NCI-H1930 (cell line): ENCODE data around the gene SYNGR1.
"Not testable (repeated sequence)": the region's sequence is repeated elsewhere in the genome, so short reads cannot be mapped to it uniquely, and the experiment has no call there.

Source experiments
- DNase-seq, 2 experiments: peaks; one replicate each; lab custom pipeline; 2025; lab: John Stamatoyannopoulos, UW

SYNGR1 gene

GRCh38 chr22:39409516-39410029, 59.8 kb downstream of the SYNGR1 start:
- DNase-seq = no peak

- no peak for DNase-seq
Measured at GRCh38 chr22:39410264-39410663, 60.5 kb downstream of the SYNGR1 start.

DNA sequence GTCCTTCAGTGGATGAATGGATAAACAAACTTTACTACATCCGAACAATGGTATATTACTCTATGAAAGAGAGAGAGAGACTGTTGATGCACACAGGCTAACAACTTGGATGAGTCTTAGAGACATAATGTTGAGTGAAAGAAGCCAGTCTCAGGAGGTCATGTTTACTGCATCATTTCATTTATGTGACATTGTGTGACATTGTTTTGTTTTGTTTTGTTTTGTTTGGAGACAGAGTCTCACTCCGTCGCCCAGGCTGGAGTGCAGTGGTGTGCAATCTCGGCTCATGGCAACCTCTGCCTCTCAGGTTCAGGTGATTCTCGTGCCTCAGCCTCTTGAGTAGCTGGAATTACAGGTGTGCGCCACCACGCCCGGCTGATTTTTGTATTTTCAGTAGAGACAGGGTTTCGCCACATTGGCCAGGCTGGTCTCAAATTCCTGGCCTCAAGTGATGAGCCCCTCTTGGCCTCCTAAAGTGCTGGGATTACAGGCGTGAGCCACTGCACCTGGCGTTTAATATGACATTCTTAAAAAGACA, 62.1 kb downstream of the SYNGR1 start:
- not testable (repeated sequence) for DNase-seq

- DNase-seq = not testable (repeated sequence)
Measured at GRCh38 chr22:39413204-39413603, 63.4 kb downstream of the SYNGR1 start.

GRCh38 chr22:39414377-39414776, 64.6 kb downstream of the SYNGR1 start:
- no peak for DNase-seq

DNA sequence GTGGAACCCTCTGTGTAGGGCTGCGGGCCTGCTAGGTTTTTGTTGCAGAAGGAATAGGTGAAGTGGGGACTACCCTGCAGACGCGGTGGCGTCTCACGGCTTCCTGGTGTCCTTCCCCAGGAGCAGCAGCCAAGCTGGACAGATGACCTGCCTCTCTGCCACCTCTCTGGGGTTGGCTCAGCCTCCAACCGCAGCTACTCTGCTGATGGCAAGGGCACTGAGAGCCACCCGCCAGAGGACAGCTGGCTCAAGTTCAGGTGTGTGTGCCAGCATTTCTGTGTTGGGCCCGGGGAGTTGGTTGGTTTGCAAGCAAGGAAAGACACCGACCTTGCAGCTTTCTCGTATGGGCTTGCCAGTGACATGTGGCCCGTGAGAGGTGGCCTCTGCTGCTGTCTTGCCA, 65.1 kb downstream of the SYNGR1 start:
- DNase-seq = no peak

DNA sequence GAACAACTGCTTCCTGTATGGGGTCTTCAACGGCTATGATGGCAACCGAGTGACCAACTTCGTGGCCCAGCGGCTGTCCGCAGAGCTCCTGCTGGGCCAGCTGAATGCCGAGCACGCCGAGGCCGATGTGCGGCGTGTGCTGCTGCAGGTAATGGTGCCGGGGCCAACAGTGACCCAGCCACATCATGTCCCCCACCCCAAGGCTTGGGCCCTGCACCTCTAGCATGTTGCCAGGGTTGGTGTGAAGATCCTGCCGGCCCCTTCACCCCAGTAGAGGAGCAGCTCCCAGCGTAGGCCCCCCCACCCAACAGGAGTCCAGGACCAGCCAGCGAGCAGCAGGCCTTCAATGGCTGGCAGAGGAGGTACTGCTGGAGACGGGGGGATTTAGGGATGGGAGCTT, 65.7 kb downstream of the SYNGR1 start:
- DNase-seq = no peak

DNA sequence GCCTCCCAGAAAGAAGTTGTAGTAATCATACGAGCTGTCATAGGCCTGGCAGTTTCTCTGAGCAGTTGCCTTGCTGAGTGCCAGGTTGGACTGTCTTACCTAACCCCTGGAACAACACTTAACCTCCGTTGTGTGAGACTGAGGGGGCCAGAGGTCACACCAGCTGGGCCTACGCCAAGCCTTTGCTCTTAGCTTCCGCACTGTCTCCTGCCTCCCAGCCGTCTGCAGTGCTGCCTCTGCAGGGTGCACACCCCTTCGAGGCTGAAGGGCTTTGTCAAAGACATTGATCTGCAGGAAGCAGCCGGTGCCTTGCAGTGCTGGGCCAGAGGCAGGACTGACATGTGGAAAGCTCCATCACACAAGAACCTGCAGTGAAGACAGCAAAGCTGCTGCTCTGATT, 66.5 kb downstream of the SYNGR1 start:
- DNase-seq = no peak

- no peak for DNase-seq
Measured at GRCh38 chr22:39417641-39418040, 67.8 kb downstream of the SYNGR1 start.

GRCh38 chr22:39418696-39419095, 68.9 kb downstream of the SYNGR1 start:
- DNase-seq = no peak

- no peak for DNase-seq
Measured at GRCh38 chr22:39419096-39419495, 69.3 kb downstream of the SYNGR1 start.

GRCh38 chr22:39419911-39420310, 70.1 kb downstream of the SYNGR1 start:
- no peak for DNase-seq

GRCh38 chr22:39421691-39422090, 71.9 kb downstream of the SYNGR1 start:
- DNase-seq = no peak

DNA sequence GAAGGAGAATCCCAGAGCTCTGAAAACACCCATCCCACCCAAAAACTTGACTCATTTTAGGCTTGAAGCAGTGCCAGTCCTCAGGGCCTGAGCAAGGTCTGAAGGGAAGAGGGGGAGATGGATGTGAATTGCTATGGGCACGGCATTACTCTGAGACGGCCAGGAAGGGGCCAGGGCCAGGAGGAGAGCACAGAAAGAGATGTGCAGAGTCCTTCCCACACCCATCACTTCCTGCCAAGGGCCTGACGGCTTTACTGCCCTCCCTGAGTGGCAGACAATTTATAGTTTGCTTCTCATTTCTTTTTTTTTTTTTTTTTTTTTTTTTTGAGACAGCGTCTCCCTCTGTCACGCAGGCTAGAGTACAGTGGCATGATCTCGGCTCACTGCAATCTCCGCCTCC, 72.3 kb downstream of the SYNGR1 start:
- DNase-seq = no peak

DNA sequence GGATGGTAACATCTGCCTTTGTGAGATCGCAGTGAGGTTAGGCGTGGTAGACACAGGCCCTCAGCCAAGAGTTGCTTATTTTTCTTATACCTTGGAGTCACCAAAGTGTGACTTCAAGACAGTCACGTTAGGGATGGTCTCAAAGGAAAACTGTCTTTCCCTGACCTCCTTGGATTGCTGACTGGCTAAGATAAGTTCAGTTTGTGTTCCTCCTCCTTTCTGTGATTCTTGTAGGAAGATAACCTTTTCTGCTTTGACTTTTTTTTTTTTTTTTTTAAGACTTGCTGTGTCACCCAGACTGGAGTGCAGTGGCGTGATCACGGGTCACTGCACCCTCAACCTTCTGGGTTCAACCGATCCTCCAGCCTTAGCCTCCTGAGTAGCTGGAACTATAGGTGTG, 72.9 kb downstream of the SYNGR1 start:
- DNase-seq = no peak

DNA sequence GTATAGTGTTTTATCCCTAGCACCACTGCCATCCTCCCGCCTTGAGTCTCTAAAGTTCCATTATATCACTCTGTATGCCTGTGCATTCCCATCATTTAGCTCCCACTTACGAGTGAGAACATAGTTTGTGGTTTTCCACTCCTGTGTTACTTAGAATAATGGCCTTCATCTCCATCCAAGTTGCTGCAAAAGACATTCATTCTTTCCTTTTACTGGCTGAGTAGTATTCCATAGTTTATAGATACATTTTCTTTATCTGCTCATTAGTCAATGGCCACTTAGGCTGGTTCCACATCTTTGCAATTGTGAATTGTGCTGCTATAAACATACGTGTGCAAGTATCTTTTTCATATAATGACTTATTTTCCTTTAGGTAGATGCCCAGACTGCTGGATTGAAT, 74.2 kb downstream of the SYNGR1 start:
- no peak for DNase-seq

GRCh38 chr22:39426380-39427043, 76.7 kb downstream of the SYNGR1 start:
- no peak for DNase-seq

- no peak for DNase-seq
Measured at GRCh38 chr22:39427751-39428596, 78.2 kb downstream of the SYNGR1 start.

DNA sequence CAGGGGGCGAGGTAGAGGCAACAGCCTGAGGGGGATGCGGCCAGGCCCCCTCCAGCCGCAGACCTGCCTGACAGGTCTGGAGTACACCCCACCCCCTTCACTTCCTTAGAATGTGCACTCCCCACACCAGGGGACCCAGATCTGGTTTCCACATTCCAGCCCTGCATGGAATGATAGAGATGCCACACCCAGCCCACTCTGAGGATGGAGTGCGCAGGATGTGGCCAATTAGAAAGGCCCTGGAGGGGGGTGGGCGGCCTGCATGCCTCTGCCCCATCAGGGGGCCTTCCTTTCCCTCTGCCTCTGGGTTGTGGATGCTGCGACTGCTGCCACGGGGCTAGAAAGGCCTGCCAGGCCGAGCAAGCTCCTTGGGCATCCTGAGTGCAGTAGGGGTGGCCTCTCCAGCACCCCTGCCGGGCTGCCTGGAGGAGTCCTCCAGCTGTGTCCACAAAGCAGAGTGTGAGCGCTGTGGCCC, 78.8 kb downstream of the SYNGR1 start:
- DNase-seq = no peak

DNA sequence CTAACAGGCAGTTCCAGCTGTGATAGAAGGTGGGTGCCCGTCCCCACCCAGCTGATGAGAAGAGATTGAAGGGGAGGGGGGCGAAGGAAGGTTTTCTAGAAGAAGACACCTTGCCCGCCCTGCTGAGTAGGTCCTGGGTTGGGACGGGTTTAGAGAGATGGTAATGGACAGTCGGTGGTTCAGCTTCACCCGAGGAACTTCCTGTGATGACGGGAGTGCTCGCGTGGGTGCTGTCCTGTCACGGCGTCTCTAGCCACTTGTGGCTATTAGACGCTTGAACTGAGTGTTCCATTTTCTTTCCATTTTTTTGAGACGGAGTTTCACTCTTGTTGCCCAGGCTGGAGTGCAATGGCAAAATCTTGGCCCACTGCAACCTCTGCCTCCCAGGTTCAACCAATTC, 79.4 kb downstream of the SYNGR1 start:
- DNase-seq = no peak

DNA sequence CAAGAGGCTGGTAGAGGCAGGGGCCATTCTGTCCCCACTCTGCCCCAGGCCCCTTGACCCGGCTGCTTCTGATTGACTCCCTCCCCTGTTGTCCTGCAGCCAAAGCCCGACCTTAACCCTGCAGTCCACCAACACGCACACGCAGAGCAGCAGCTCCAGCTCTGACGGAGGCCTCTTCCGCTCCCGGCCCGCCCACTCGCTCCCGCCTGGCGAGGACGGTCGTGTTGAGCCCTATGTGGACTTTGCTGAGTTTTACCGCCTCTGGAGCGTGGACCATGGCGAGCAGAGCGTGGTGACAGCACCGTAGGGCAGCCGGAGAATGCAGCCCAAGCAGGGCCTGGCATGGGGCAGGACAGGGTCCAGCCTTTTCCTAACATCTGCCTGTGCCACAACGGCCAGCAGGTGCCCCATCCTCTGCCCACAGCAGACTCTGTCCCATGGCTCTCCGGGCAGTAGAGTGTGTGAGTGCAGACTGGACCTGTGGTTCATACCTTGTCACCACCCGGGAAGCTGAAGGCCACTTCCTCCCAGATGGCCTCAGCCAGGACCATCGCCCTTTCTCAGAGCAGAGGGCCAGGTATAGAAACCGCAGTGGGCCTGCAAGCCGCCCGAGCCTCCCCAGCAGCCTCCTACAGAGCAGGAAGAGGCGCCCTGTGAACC, 80.3 kb downstream of the SYNGR1 start:
- DNase-seq = no peak

GRCh38 chr22:39430576-39431150, 80.9 kb downstream of the SYNGR1 start:
- no peak for DNase-seq
